ENCODE measurements around the gene IRF2BP2.
"Not testable (repeated sequence)": the region's sequence is repeated elsewhere in the genome, so short reads cannot be mapped to it uniquely, and the experiment has no call there.

IRF2BP2 gene

GRCh38 chr1:234600418-234601281 is 9.3 kb downstream of the IRF2BP2 start:
- no peak for DNase-seq

- peak; percentile 59 for DNase-seq
Measured at GRCh38 chr1:234599617-234600417, 10.2 kb downstream of the IRF2BP2 start.

- DNase-seq, result no peak
Measured at GRCh38 chr1:234598974-234599616, 10.9 kb downstream of the IRF2BP2 start.

GRCh38 chr1:234597894-234598293 is 12.1 kb downstream of the IRF2BP2 start:
- no peak for DNase-seq

GRCh38 chr1:234595899-234596298 is 14.1 kb downstream of the IRF2BP2 start:
- no peak for DNase-seq

GRCh38 chr1:234594575-234594974 is 15.4 kb downstream of the IRF2BP2 start:
- DNase-seq, result not testable (repeated sequence)

GRCh38 chr1:234593771-234594504 is 16.0 kb downstream of the IRF2BP2 start:
- no peak for DNase-seq

- DNase-seq, result no peak
Measured at GRCh38 chr1:234593109-234593508, 16.9 kb downstream of the IRF2BP2 start.

- no peak for DNase-seq
Measured at GRCh38 chr1:234592240-234592639, 17.7 kb downstream of the IRF2BP2 start.

GRCh38 chr1:234591131-234591530 is 18.8 kb downstream of the IRF2BP2 start:
- DNase-seq, result no peak

GRCh38 chr1:234589854-234590620 is 19.9 kb downstream of the IRF2BP2 start:
- DNase-seq, result no peak

GRCh38 chr1:234589064-234589800 is 20.7 kb downstream of the IRF2BP2 start:
- DNase-seq, result no peak

GRCh38 chr1:234588386-234588785 is 21.6 kb downstream of the IRF2BP2 start:
- DNase-seq, result no peak

GRCh38 chr1:234586892-234587485 is 23.0 kb downstream of the IRF2BP2 start:
- no peak for DNase-seq

GRCh38 chr1:234586304-234586703 is 23.7 kb downstream of the IRF2BP2 start:
- DNase-seq, result no peak

- DNase-seq, result no peak
Measured at GRCh38 chr1:234585330-234586055, 24.5 kb downstream of the IRF2BP2 start.

- DNase-seq, result no peak
Measured at GRCh38 chr1:234584926-234585325, 25.1 kb downstream of the IRF2BP2 start.

- DNase-seq, result no peak
Measured at GRCh38 chr1:234584420-234584805, 25.6 kb downstream of the IRF2BP2 start.

- DNase-seq, result no peak
Measured at GRCh38 chr1:234583755-234584419, 26.1 kb downstream of the IRF2BP2 start.
